Smooth muscle cell (in vitro differentiated cells): ENCODE measurements around the gene MFSD8. TPM values are rescaled to one million over a fixed set of nuclear protein-coding genes. Genes with fewer than 3 reads are reported as not detected.

Source experiments
- DNase-seq: peaks from one replicate; lab custom pipeline; 2025; ENCODE audit not compliant: unreplicated experiment; lab: John Stamatoyannopoulos, UW
- H2AFZ ChIP-seq: fragments of 200-600 bp; sonication (generic); 2 replicates; pipeline ENCODE4 v1.6.0; 2016; ENCODE audit warnings: antibody characterized with exemption, low read depth, mild to moderate bottlenecking
- H3F3A ChIP-seq: fragments of 200-600 bp; sonication (generic); 2 replicates; pipeline ENCODE4 v1.6.0; 2017; ENCODE audit warnings: antibody characterized with exemption, low read depth
- H3K27ac ChIP-seq: fragments of 200-600 bp; sonication (generic); 2 replicates; pipeline ENCODE4 v1.5.1; 2016; ENCODE audit warnings: low read depth, mild to moderate bottlenecking
- H3K27me3 ChIP-seq: fragments of 200-600 bp; sonication (generic); 2 replicates; pipeline ENCODE4 v1.6.1; 2016; ENCODE audit warnings: low read depth, mild to moderate bottlenecking
- H3K36me3 ChIP-seq: fragments of 200-600 bp; sonication (generic); 2 replicates; pipeline ENCODE4 v1.5.1; 2016; ENCODE audit warnings: low read depth
- H3K4me1 ChIP-seq: fragments of 200-600 bp; sonication (generic); 2 replicates; pipeline ENCODE4 v1.5.1; 2016; ENCODE audit warnings: low read depth
- H3K4me2 ChIP-seq: fragments of 200-600 bp; sonication (generic); 2 replicates; pipeline ENCODE4 v1.6.0; 2016; ENCODE audit warnings: mild to moderate bottlenecking
- H3K4me3 ChIP-seq: fragments of 200-600 bp; sonication (generic); 2 replicates; pipeline ENCODE4 v1.5.1; 2016; ENCODE audit warnings: mild to moderate bottlenecking
- H3K79me2 ChIP-seq: fragments of 200-600 bp; sonication (generic); 2 replicates; pipeline ENCODE4 v1.6.0; 2016; ENCODE audit warnings: low read depth, mild to moderate bottlenecking
- H3K9ac ChIP-seq: fragments of 200-600 bp; sonication (generic); 2 replicates; pipeline ENCODE4 v1.6.0; 2016; ENCODE audit warnings: low read depth
- H3K9me3 ChIP-seq: fragments of 200-600 bp; sonication (generic); replicated peaks from 2 replicates; pipeline ENCODE4 v1.5.1; 2016; ENCODE audit warnings: low read depth
- H4K20me1 ChIP-seq: fragments of 200-600 bp; sonication (generic); 2 replicates; pipeline ENCODE4 v1.6.0; 2016; ENCODE audit warnings: low read depth
- WGBS: methylation state at CpG from one replicate; pipeline ENCODE4 v1.1.7; 2016; ENCODE audit warnings: low lambda C conversion rate; 5-methylcytosine and 5-hydroxymethylcytosine counted together
- polyA plus RNA-seq: library from polyadenylated mRNA; unstranded; fragments of >200 nt; fragmentation: Nextera tagmentation; extraction: Ambion mirVana; gene quantifications from 2 replicates; pipeline ENCODE4 v1.2.1, GENCODE V29; 2016
- total RNA-seq: library from RNA; depleted of rRNA; stranded (reverse); fragments of >200 nt; gene quantifications from 2 replicates; pipeline ENCODE4 v1.2.3, GENCODE V29; 2014
- TF ChIP-seq, protein P1 (sequence below): fragments of 200-600 bp; sonication (generic); IDR thresholded peaks from 2 replicates; pipeline ENCODE4 v1.5.1; 2017; ENCODE audit warnings: borderline replicate concordance, mild to moderate bottlenecking, antibody characterized with exemption; ENCODE audit not compliant: insufficient read depth, poor library complexity, severe bottlenecking

MFSD8 gene, protein sequence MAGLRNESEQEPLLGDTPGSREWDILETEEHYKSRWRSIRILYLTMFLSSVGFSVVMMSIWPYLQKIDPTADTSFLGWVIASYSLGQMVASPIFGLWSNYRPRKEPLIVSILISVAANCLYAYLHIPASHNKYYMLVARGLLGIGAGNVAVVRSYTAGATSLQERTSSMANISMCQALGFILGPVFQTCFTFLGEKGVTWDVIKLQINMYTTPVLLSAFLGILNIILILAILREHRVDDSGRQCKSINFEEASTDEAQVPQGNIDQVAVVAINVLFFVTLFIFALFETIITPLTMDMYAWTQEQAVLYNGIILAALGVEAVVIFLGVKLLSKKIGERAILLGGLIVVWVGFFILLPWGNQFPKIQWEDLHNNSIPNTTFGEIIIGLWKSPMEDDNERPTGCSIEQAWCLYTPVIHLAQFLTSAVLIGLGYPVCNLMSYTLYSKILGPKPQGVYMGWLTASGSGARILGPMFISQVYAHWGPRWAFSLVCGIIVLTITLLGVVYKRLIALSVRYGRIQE
- total RNA-seq, result 20.1 and 21.0 TPM in 2 replicates
- polyA plus RNA-seq, result 8.2 and 11.5 TPM in 2 replicates

DNA sequence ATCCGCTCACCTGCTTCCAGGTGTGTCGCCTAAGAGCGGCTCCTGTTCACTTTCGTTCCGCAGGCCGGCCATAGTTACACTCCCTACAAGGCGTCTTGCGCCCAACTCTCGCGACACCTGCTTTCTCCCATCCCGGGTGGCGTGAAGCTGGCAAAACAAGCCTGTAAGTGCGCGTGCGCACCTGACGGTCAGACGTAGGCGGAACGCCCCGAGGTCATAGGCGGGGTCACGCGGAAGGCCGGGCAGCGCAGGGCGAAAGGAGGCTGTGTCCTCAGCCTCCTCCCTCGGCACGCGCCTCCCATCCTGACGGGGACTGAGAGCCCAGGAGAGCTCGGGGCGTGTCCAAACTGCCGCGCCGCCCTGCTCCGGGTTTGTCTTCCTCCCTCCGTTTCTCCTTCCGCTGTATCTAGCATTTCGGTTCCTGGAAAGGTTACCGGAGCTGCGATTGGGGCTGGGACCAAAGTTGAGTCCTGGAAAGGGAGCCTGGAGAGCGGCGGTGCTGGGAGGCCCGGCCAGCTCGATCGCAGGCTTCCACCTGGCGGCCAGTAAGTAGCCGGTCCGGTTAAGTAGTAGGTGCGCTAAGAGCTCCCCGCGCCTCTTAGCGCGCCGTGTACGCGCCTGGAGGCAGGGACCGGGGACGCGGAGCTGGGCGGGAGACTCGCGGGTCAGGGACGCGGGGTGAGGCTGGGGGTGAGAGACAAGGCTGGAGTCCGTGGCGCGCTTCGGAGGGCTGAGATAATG is at the start of gene MFSD8, which contains the start of gene ABHD18:
Gene MFSD8 (minus strand): TSS at position 112 of the 741 bp plus-strand sequence. CDS start 40 bp downstream, at position 72.
Gene ABHD18 (plus strand): TSS at position 345 of the 741 bp plus-strand sequence. CDS start 17,550 bp downstream, outside the sequence.
- Histone ChIP-seq H3K27ac (peak within 1 kb of the TSS; percentile 85), H2AFZ (peak within 1 kb of the TSS; percentile 100), H3K9me3 (no peaks in the 10 kb centered on the region), H4K20me1 (no peaks in the 10 kb centered on the region), H3K4me2 (peak within 1 kb of the TSS; percentile 88), H3K4me1 (no peaks in the 10 kb centered on the region), H3K27me3 (no peaks in the 10 kb centered on the region), H3K79me2 (peaks cover 49% of the 10 kb centered on the region), H3F3A (no peaks in the 10 kb centered on the region), H3K9ac (peak within 1 kb of the TSS; percentile 96), H3K36me3 (no peaks in the 10 kb centered on the region), H3K4me3 (peak within 1 kb of the TSS; percentile 89)
- WGBS, result under 1% methylated on average over 66 of the region's 69 CpGs
- TF ChIP-seq, protein P1, sequence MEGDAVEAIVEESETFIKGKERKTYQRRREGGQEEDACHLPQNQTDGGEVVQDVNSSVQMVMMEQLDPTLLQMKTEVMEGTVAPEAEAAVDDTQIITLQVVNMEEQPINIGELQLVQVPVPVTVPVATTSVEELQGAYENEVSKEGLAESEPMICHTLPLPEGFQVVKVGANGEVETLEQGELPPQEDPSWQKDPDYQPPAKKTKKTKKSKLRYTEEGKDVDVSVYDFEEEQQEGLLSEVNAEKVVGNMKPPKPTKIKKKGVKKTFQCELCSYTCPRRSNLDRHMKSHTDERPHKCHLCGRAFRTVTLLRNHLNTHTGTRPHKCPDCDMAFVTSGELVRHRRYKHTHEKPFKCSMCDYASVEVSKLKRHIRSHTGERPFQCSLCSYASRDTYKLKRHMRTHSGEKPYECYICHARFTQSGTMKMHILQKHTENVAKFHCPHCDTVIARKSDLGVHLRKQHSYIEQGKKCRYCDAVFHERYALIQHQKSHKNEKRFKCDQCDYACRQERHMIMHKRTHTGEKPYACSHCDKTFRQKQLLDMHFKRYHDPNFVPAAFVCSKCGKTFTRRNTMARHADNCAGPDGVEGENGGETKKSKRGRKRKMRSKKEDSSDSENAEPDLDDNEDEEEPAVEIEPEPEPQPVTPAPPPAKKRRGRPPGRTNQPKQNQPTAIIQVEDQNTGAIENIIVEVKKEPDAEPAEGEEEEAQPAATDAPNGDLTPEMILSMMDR, result peak; percentile 32
- DNase-seq, result peak; percentile 88

DNA sequence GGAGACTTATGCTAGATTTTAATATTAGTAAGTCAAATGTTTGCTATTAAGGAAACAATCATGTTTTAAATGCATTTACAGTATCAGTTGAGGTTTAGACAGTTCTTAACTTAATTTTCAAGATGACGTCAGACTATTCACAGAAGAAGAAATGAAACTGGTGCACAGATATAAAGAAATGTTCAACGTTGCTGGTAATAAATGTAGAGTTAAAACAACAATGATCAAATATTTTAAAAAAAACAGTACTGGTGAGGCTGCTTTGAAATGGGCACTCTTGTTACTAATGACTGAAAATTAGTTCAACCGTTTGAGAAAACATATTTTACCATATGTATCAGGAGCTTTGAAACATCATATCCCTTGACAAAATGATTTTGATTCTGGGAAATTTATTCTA is 44.5 kb upstream of the MFSD8 start:
- Histone ChIP-seq H4K20me1 (no peaks in the 10 kb centered on the region), H3K36me3 (peaks cover 4% of the 10 kb centered on the region), H3K27ac (no peak overlapping the region), H3K4me3 (no peak overlapping the region), H2AFZ (no peak overlapping the region), H3K79me2 (no peaks in the 10 kb centered on the region), H3F3A (no peaks in the 10 kb centered on the region), H3K9ac (no peak overlapping the region), H3K4me1 (no peaks in the 10 kb centered on the region), H3K4me2 (no peak overlapping the region), H3K27me3 (no peaks in the 10 kb centered on the region), H3K9me3 (no peaks in the 10 kb centered on the region)
- DNase-seq, result no peak
- TF ChIP-seq, protein P1, result no peak
- 95% methylated on average over 3 of the region's 3 CpGs for WGBS

DNA sequence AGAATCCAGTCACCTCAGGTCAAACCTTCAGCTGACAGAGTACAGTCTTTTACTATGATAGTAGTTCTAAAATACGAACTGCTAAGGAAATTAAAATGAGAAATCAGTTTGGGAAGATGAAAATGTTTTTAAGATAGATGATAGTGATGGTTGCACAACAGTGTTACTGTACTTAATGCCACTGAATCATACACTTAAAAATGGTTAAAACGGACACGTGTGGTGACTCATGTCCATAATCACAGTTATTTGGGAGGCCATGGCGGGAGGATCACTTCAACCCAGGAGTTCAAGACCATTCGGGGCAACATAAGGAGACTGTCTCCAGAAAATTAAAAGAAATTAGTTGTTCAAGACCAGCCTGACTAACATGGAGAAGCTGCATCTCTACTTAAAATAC is 41.6 kb upstream of the MFSD8 start:
- Histone ChIP-seq H3K27ac (no peak overlapping the region), H3K9me3 (no peaks in the 10 kb centered on the region), H2AFZ (no peak overlapping the region), H3K4me2 (no peak overlapping the region), H3K36me3 (no peaks in the 10 kb centered on the region), H3F3A (no peaks in the 10 kb centered on the region), H3K27me3 (no peaks in the 10 kb centered on the region), H3K4me1 (no peaks in the 10 kb centered on the region), H4K20me1 (no peaks in the 10 kb centered on the region), H3K4me3 (no peak overlapping the region), H3K9ac (no peak overlapping the region), H3K79me2 (no peaks in the 10 kb centered on the region)
- WGBS, result 75% methylated on average over 5 of the region's 5 CpGs
- TF ChIP-seq, protein P1, result no peak
- no peak for DNase-seq
